ENCODE data around the gene ERBIN. TPM values are rescaled to one million over a fixed set of nuclear protein-coding genes. Genes with fewer than 3 reads are reported as not detected.

ERBIN gene
- total and polyA plus RNA-seq, 2 donors (not counting 1 experiment from before 2014, with no cell fraction given): 69.1 to 127 TPM

- H3K9me3 ChIP-seq (ENCODE audit: control insufficient read depth, insufficient read depth, low read depth, low read length): no peaks in the 10 kb centered on the region
- no peaks in the 10 kb centered on the region for H3K4me1 ChIP-seq (ENCODE audit: control insufficient read depth, extremely low read depth, insufficient read depth, low read length)
- TF ChIP-seq EZH2 (IDR thresholded peaks at IDR 0.05; ENCODE audit: low read length, missing control alignments): no peak
- no peak for TF ChIP-seq CTCF (conservative IDR thresholded peaks at IDR 0.05 in 1 of 2, IDR thresholded peaks at IDR 0.05 in 1 of 2; ENCODE audit: low read depth in 1 of 2, low read length in 2 of 2)
- DNase-seq (ENCODE audit: low read depth in 2 of 2): no peak
- H3K27me3 ChIP-seq (ENCODE audit: control insufficient read depth, insufficient read depth, low read length): no peaks in the 10 kb centered on the region
- H3K79me2 ChIP-seq (ENCODE audit: control insufficient read depth, insufficient read depth, low read length): peaks cover 19% of the 10 kb centered on the region
- H3K36me3 ChIP-seq (ENCODE audit: control insufficient read depth, insufficient read depth, low read length): peaks cover 2% of the 10 kb centered on the region
- H3K9ac ChIP-seq (ENCODE audit: insufficient read depth, low read length): no peak overlapping the region
- H4K20me1 ChIP-seq (ENCODE audit: control insufficient read depth, extremely low read depth, insufficient read depth, low read length): no peaks in the 10 kb centered on the region
- H2AFZ ChIP-seq (ENCODE audit: low read length): no peak overlapping the region
- H3K27ac ChIP-seq (ENCODE audit: insufficient read depth, low read length): no peak overlapping the region
- no peak overlapping the region for H3K4me3 ChIP-seq (replicated peaks in 1 of 4; ENCODE audit: control extremely low read depth in 1 of 4, insufficient read depth in 1 of 4, low read depth in 3 of 4, low read length in 4 of 4)
- H3K4me2 ChIP-seq (ENCODE audit: extremely low read depth, insufficient read depth, low read length): no peak overlapping the region
Measured at GRCh38 chr5:66009277-66009676, 82.9 kb downstream of the ERBIN start.

- TF ChIP-seq EZH2 (IDR thresholded peaks at IDR 0.05; ENCODE audit: low read length, missing control alignments) (no peak), CTCF (conservative IDR thresholded peaks at IDR 0.05 in 1 of 2, IDR thresholded peaks at IDR 0.05 in 1 of 2; ENCODE audit: low read depth in 1 of 2, low read length in 2 of 2) (no peak)
- H4K20me1 ChIP-seq (ENCODE audit: control insufficient read depth, extremely low read depth, insufficient read depth, low read length): no peaks in the 10 kb centered on the region
- H2AFZ ChIP-seq (ENCODE audit: low read length): no peak overlapping the region
- no peak overlapping the region for H3K4me3 ChIP-seq (replicated peaks in 1 of 4; ENCODE audit: control extremely low read depth in 1 of 4, insufficient read depth in 1 of 4, low read depth in 3 of 4, low read length in 4 of 4)
- DNase-seq (ENCODE audit: low read depth in 2 of 2): peak; percentile 12 to 27
- H3K27ac ChIP-seq (ENCODE audit: insufficient read depth, low read length): no peak overlapping the region
- H3K9me3 ChIP-seq (ENCODE audit: control insufficient read depth, insufficient read depth, low read depth, low read length): no peaks in the 10 kb centered on the region
- H3K36me3 ChIP-seq (ENCODE audit: control insufficient read depth, insufficient read depth, low read length): peaks cover 2% of the 10 kb centered on the region
- H3K79me2 ChIP-seq (ENCODE audit: control insufficient read depth, insufficient read depth, low read length): peaks cover 13% of the 10 kb centered on the region
- no peaks in the 10 kb centered on the region for H3K4me1 ChIP-seq (ENCODE audit: control insufficient read depth, extremely low read depth, insufficient read depth, low read length)
- no peak overlapping the region for H3K4me2 ChIP-seq (ENCODE audit: extremely low read depth, insufficient read depth, low read length)
- no peak overlapping the region for H3K9ac ChIP-seq (ENCODE audit: insufficient read depth, low read length)
- H3K27me3 ChIP-seq (ENCODE audit: control insufficient read depth, insufficient read depth, low read length): no peaks in the 10 kb centered on the region
Measured at GRCh38 chr5:66010476-66010875, 84.1 kb downstream of the ERBIN start.

GRCh38 chr5:66012271-66012670 is 85.9 kb downstream of the ERBIN start:
- H3K36me3 ChIP-seq (ENCODE audit: control insufficient read depth, insufficient read depth, low read length): peaks cover 2% of the 10 kb centered on the region
- H3K4me2 ChIP-seq (ENCODE audit: extremely low read depth, insufficient read depth, low read length): no peak overlapping the region
- H3K9me3 ChIP-seq (ENCODE audit: control insufficient read depth, insufficient read depth, low read depth, low read length): no peaks in the 10 kb centered on the region
- DNase-seq (ENCODE audit: low read depth in 2 of 2): no peak
- H2AFZ ChIP-seq (ENCODE audit: low read length): no peak overlapping the region
- no peak for TF ChIP-seq EZH2 (IDR thresholded peaks at IDR 0.05; ENCODE audit: low read length, missing control alignments)
- TF ChIP-seq CTCF (conservative IDR thresholded peaks at IDR 0.05 in 1 of 2, IDR thresholded peaks at IDR 0.05 in 1 of 2; ENCODE audit: low read depth in 1 of 2, low read length in 2 of 2): no peak
- no peak overlapping the region for H3K9ac ChIP-seq (ENCODE audit: insufficient read depth, low read length)
- peaks cover 13% of the 10 kb centered on the region for H3K79me2 ChIP-seq (ENCODE audit: control insufficient read depth, insufficient read depth, low read length)
- no peaks in the 10 kb centered on the region for H4K20me1 ChIP-seq (ENCODE audit: control insufficient read depth, extremely low read depth, insufficient read depth, low read length)
- no peaks in the 10 kb centered on the region for H3K4me1 ChIP-seq (ENCODE audit: control insufficient read depth, extremely low read depth, insufficient read depth, low read length)
- H3K4me3 ChIP-seq (replicated peaks in 1 of 4; ENCODE audit: control extremely low read depth in 1 of 4, insufficient read depth in 1 of 4, low read depth in 3 of 4, low read length in 4 of 4): no peak overlapping the region
- H3K27me3 ChIP-seq (ENCODE audit: control insufficient read depth, insufficient read depth, low read length): no peaks in the 10 kb centered on the region
- H3K27ac ChIP-seq (ENCODE audit: insufficient read depth, low read length): no peak overlapping the region

All from fibroblast of lung (primary cell).